HepG2 (cell line): ENCODE results near the gene EMC9. TPM values are rescaled to one million over a fixed set of nuclear protein-coding genes. Genes with fewer than 3 reads are reported as not detected.

Experiments
- HMGXB4 ChIP-seq, 2 experiments: sonication (generic) in 1 of 2; formaldehyde crosslinking in 1 of 2; IDR thresholded peaks; 2 replicates each; pipeline versions ENCODE4 v1.4.0 to v1.6.1; 2018 to 2020; ENCODE audit warnings: missing genetic modification reagents in 2 of 2, borderline replicate concordance in 1 of 2, low read depth in 1 of 2, mild to moderate bottlenecking in 1 of 2, missing biosample characterization in 1 of 2
- MEF2D ChIP-seq: sonication (generic); formaldehyde crosslinking; IDR thresholded peaks from 2 replicates; pipeline ENCODE4 v1.5.1; 2020; ENCODE audit warnings: mild to moderate bottlenecking, missing genetic modification reagents
- PAX8 ChIP-seq: sonication (generic); formaldehyde crosslinking; IDR thresholded peaks from 2 replicates; pipeline ENCODE4 v1.8.0; 2022; ENCODE audit warnings: mild to moderate bottlenecking, missing genetic modification reagents, borderline replicate concordance
- PRDM10 ChIP-seq: sonication (generic); formaldehyde crosslinking; IDR thresholded peaks from 2 replicates; pipeline ENCODE4 v1.4.0; 2020; ENCODE audit warnings: low read depth, missing genetic modification reagents
- REST ChIP-seq, 2 experiments: IDR thresholded peaks; 2 replicates each; pipeline ENCODE4 v1.6.1; 2011 to 2012; ENCODE audit warnings: low read length in 2 of 2, borderline replicate concordance in 1 of 2, low read depth in 1 of 2, mild to moderate bottlenecking in 1 of 2, moderate library complexity in 1 of 2
- SALL1 ChIP-seq: sonication (generic); formaldehyde crosslinking; IDR thresholded peaks from 2 replicates; pipeline ENCODE4 v1.8.0; 2022; ENCODE audit warnings: mild to moderate bottlenecking, missing genetic modification reagents
- TEAD3 ChIP-seq: optimal IDR thresholded peaks from 2 replicates; pipeline ENCODE3; 2016; ENCODE audit warnings: borderline replicate concordance
- ZBTB33 ChIP-seq: sonication (generic); formaldehyde crosslinking; IDR thresholded peaks from 2 replicates; pipeline ENCODE4 v1.4.0; 2020; ENCODE audit warnings: missing genetic modification reagents
- ZBTB46 ChIP-seq: sonication (generic); formaldehyde crosslinking; IDR thresholded peaks from 2 replicates; pipeline ENCODE4 v1.4.0; 2020; ENCODE audit warnings: mild to moderate bottlenecking, missing genetic modification reagents, borderline replicate concordance
- ZC3H4 ChIP-seq: sonication (generic); formaldehyde crosslinking; IDR thresholded peaks from 2 replicates; pipeline ENCODE4 v1.4.0; 2020; ENCODE audit warnings: missing genetic modification reagents, borderline replicate concordance
- ZNF3 ChIP-seq: IDR thresholded peaks from 2 replicates; pipeline ENCODE4 v1.7.0; 2017; ENCODE audit warnings: inconsistent platforms
- ZNF451 ChIP-seq: sonication (generic); formaldehyde crosslinking; IDR thresholded peaks from 2 replicates; pipeline ENCODE4 v1.5.0; 2020; ENCODE audit warnings: mild to moderate bottlenecking, missing genetic modification reagents
- polyA plus RNA-seq, 8 experiments: library from polyadenylated mRNA; depleted of rRNA in 3 of 8; stranded (reverse) in 7 of 8; unstranded in 1 of 8; fragments of >200 nt; fragmentation: Illumina TruSeq in 4 of 8; extraction: Trizol in 4 of 8; gene quantifications; 2 replicates each; pipeline versions ENCODE4 v1.2.1 to v1.2.3, GENCODE V29; 2011 to 2016; ENCODE audit warnings: low read depth in 4 of 8, missing spikeins in 1 of 8, mixed read lengths in 1 of 8; ENCODE audit not compliant: insufficient read depth in 1 of 8
- total RNA-seq, 5 experiments: library from RNA; depleted of rRNA; stranded (reverse); fragments of >200 nt; fragmentation: Illumina TruSeq; extraction: Trizol; gene quantifications; 2 replicates each; pipeline ENCODE4 v1.2.3, GENCODE V29; 2016; ENCODE audit warnings: low read depth in 1 of 5

EMC9 gene
- total and polyA plus RNA-seq, 2 of the 13 experiments (the other 11 are each of a cell fraction or from before 2014, with no cell fraction given), result 60.5 to 78.7 TPM

- TF ChIP-seq REST (IDR thresholded peaks at IDR 0.05; ENCODE audit: borderline replicate concordance in 1 of 2, low read depth in 1 of 2, low read length in 2 of 2), result peak in 1 of 2 experiments; percentile 76; a peak in 2 of 4 replicates
- peak; percentile 96 to 100 for TF ChIP-seq HMGXB4 (CRISPR knock-in tag; IDR thresholded peaks at IDR 0.05; ENCODE audit: borderline replicate concordance in 1 of 2, low read depth in 1 of 2)
- TF ChIP-seq SALL1 (CRISPR knock-in tag), result peak; percentile 100
- peak; percentile 73; the same call in 1 of the 2 replicates for TF ChIP-seq ZNF3 (CRISPR knock-in tag)
- TF ChIP-seq PRDM10, result peak; percentile 93
- TF ChIP-seq PAX8, result peak; percentile 64
- TF ChIP-seq MEF2D (CRISPR knock-in tag), result peak; percentile 98
- peak; percentile 89 for TF ChIP-seq ZC3H4
- peak; percentile 97 for TF ChIP-seq TEAD3 (CRISPR knock-in tag)
- TF ChIP-seq ZNF451 (CRISPR knock-in tag), result peak; percentile 99; the same call in 1 of the 2 replicates
- TF ChIP-seq ZBTB33 (CRISPR knock-in tag), result peak; percentile 97
- no peak for TF ChIP-seq ZBTB46 (CRISPR knock-in tag)
These were observed 19.7 kb upstream of the EMC9 start, which contains the start of gene IRF9 (continued) for GRCh38 chr14:24160850-24161804.
